ENCODE data around the gene MARK1.
"Not testable (repeated sequence)": the region's sequence is repeated elsewhere in the genome, so short reads cannot be mapped to it uniquely, and the experiment has no call there.

Gene MARK1

DNA sequence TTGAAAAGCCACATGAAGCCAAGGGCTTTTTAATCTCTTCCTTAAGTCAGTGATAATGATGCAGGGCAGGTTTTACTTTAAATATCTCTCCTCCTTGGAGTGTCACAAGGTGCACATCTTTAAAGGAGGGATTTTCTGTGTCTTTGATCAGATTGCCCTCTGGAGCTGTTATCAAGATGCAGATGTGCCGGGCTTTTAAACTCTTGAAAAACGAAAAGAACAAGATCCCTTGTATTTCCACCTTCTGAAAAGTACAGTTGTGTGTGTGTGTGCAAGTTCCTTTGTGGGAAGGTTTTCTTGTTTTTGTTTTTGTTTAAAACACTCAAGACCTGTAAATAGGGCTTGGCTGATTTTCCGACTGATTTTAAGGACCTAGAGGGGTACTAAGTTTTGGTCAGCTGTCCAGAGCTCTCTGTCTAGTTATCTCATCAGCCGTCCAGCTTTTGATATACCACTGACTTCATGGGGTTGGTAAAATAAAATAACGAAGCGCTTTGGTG lies 1.6 kb downstream of the MARK1 start:
- no peak for DNase-seq

DNA sequence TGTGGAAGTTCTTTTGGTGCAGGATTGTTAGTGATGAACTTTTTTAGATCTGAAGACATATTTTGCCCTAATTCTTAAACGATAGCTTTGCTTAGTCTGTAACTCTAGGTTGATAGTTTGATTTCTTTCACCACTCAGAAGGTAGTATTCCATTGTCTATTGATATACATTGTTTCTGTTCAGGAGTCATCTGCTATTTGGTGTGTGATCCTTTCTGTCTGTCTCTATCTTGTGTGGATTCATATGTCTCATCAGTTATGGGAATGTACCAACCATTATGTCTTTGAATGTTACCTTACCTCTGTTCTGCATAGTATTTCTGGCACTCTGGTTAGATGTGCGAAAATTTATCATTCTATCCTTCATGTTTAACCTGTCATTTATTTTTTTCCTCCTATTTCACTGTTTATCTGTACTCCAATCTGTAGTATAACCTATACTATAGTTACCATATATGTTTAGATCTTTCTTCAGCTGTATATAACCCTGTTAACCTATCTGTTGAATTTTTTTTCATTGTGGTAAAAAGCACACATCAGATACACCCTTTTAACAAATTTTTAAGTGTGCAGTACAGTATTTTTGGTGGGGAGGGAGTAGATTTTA lies 5.7 kb downstream of the MARK1 start:
- DNase-seq, result no peak

DNA sequence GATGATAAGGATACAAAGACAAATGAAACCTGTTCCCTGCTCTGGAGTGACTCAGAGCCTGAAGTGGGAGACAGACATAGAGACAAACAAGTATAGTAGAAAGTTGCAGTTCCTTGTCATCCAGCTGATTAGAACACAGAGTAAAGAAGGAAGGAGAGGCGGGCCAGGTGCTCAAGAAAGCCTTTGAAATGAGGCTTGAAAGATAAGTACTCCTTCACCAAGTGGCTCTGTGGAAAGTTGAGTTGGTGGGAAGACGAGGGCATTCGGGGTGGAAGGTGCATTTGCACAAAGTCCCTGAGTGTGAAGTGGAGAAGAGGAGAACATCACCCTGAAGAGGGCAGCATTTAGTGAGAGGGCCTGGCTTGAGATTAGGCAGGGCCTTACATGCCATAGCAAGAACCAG lies 17.0 kb downstream of the MARK1 start:
- no peak for DNase-seq

DNA sequence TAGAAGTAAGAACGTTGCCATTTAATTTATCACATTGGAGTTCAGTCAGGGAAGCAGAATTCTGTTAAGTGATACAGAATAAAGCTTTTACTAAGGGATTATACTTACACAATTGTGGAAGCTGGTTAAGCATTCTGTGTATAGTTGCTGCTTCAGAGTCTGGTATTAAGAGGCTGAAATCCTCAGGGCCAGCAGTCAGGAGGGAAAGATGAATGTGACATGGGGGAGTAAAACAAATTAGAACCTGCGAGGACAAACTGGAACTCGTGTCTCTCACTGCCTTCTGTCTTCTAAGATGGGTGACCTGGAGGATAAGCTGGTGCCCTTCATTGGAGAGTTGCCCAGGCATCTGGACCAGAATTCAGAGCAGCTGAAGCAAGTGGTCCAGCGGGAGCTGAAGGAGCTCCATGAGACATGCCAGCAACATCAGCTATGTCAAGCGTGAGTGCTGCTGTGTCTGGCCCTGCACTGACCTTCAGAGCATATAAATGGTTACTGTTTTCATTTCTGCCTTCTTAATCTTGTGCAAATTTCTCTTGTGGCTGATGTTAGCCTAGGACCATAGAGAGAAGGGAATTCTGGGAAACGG lies 23.0 kb downstream of the MARK1 start:
- DNase-seq, result no peak

DNA sequence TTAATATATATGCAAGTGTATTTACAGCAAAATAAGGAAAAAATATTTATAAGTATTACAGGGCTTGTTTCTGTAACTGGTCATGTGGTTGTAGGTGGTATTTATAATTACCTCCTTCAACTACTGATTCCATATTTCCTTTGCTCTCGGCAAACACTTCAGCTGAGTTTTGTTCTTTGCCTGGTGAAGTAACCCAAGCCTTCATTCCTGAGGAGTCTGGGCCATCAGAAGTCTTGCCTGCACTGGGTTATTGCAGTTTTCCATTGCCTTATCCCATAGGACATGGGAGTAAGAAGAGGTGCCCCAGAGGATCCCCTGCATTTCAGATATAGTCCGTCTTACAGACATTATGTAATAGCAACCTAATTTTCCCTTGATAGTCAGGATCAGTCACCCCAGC lies 23.8 kb downstream of the MARK1 start:
- no peak for DNase-seq

DNA sequence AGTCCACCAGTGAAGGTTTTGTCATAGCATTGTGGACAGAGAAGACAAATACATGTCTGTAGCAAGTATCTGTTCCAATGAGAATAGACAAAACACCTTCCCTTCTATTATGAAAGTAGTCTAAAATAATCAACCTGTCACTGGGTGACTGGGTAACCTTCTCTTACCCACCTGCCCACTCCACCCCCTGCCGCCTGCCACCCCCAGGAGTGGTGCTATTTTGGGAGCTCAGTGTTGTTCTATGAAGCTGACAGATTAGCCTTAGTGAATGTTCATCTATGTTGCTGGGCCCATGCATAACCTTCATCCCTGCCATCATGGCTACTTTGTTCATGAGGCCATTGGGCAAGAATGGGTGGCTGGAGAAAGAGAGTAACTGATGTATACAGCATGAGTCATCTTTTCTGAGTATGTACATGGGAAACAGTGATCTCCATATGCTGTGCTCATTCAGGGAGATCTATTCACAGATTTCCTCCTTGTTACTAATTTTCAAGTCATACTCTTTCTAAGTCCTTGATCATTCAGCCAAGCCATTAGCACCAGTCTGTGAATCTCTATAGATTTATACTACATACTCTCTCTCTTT lies 24.8 kb downstream of the MARK1 start:
- DNase-seq, result no peak

DNA sequence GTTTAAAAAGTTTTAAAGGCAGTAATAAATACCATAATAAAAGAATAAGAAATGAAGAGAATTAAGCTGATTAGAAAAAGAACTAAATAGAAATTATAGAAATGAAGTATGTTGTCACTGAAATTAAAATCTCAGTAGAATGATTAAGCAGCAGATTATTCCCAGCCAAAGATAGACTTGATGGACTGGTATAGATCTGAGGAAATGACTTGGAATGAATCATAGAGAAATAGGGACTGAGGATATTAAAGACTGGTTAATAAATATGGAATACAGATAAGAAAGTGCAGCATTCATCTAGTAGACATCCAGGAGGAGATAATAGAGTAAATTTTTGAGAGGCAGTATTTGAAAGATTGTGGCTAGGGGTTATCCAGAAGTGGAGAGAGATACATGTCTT lies 28.7 kb downstream of the MARK1 start:
- no peak for DNase-seq

DNA sequence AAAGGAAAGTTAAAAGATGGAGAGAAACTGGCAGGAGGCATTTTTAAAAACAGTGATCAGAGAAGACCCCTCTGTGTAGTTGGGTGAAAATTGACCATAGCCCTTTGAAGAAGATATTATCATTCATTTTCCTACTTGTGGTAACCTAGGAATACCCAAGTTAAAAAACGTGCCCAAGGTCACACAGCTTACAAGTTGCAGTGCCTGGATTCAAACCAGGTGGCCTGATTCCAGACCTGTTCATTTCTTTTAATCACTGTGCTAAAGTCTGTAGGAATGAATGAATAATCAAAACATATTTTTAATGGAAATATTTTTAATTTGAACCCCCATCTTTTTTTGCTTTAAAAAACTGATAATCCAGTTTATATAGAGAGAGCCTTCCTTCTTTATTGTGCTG lies 35.6 kb downstream of the MARK1 start:
- DNase-seq, result no peak

DNA sequence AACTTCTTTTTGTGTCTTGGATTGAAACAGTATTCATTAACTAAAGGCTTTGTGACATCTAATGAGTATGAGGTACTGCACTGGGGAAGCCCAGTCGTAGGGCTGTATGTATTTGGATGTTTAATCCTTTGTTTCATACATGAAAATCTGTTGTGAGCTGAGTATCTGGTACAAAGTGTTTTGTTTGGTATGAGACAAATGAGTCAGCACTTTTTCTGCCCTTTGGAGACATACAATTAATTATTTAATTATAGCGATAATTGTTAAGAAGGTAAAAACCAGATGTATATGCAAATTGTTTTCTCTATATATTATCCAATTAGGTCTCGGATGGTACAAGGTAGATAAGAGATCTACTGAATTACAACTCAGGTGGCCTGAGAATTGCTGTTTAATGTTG lies 36.3 kb downstream of the MARK1 start:
- no peak for DNase-seq

DNA sequence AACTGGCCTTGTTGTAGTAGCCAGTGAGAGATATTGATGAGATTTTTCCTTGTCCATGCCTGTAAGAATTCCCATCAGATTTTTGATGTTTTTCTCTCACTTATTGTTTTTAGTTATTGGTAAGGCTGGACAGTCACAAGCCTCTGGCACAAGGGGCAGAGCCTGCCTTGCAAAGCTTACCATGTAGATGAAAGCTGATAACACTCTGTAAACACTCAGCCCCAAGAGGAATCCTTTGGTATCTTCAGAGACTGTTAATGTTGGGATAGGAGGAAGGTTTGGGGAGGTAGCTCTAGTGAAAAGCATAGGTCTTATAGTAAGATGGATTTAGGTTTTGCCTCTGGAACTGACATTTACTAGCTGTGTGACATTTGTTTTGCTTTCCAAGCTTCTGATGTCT lies 37.7 kb downstream of the MARK1 start:
- no peak for DNase-seq

DNA sequence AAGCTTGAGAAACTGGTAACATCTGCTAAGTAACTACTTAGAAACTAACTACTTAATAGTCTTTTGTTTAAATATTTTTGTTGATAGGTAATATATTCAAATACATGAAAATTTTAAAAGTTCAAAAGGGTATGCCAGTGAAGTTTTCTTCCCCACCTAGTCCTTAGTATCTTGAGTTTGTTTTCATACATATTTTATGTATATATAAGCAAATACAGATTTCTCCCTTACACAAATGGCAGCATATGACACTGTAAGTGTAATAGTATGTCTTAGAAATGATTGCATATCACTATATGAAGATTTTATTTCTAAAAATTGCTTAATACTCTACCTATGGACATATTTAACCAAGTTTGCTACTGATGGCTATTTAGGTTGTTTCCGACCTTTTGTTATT lies 38.9 kb downstream of the MARK1 start:
- DNase-seq, result no peak

DNA sequence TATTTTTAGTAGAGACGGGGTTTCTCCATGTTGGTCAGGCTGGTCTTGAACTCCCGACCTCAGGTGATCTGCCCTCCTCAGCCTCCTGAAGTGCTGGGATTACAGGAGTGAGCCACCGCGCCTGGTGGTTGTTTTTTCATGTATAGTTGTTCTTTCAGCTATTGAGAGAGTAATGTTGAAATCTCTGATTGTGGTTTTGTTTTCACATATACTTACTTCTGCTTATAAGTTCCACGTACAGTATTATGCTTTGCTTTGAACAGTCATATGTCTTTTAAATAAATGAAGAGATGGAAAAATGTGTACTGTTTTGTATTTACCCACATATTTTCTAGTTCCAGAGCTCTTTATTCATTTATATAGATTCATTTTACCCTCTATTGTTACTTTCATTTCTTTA lies 44.5 kb downstream of the MARK1 start:
- peak; percentile 14 to 28 for DNase-seq

DNA sequence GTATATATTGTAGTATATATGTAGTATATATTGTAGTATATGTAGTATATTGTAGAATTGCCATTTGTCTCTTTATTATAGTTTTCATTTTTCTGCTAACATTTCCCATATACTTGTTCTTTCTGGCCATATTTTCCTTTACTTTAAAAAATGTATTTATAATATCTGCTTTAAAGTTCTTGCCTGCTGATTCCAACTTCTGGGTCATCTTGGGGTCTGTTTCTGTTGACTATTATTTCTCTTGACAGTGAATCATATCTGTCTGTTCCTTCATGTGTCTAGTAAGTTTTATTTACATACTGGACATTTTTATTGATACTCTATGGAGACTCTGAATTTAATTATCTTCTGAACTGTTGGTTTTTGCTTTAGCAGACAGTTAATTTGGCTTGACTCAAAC lies 45.9 kb downstream of the MARK1 start:
- DNase-seq, result no peak

DNA sequence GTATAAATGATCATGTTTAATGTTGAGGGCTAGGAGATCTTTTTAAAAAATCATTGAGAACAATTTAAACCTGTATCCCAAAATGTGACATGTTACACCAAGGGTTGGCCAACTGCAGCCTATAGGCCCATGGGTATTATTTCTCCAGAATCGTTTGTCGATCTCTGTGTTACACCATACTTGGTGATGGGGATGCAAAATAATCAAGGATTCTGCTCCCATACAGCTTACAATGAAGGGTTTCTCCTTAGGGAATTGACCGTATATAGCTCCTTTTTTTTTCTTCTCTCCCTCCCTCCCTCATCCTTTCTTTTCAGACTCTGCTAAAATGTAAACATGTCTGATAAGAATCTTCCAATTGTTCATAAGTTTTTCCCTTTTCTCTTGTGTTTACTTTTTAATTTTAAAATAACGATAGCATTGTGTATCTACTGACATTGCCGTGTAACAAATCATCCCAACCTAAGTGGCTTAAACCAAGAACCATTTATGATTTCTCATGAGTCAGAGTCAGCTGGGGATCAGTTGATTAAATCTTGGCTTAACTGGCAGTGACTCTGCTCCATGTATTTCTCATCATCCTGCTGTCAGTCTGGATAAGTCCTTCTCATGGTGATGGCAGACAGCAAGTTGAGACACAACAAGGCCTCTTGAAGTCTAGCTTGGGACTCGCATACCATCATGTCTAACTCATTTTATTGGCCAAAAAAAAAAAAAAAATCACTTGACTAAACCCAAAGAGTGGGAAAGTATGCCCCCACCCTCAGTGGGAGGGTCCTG lies 48.0 kb downstream of the MARK1 start:
- DNase-seq, result no peak

DNA sequence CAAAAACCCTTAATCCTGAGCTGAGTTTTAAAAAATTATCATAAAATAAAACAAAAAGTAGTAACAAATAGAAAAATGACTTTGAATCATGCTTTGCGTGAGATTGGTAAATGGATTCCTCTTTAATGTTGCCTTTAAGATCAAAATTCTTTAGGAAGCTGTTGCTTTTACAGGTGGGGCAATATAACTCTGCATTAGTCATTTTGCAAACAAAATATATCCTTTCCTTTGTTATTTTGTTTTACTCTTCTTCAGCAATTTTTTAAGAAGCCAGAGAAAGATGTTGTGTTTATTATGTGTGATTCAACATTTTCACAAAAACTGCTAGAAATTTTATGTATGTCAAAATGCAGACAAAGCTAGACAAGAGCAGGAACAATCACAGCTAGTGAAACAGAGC lies 50.0 kb downstream of the MARK1 start:
- no peak for DNase-seq

DNA sequence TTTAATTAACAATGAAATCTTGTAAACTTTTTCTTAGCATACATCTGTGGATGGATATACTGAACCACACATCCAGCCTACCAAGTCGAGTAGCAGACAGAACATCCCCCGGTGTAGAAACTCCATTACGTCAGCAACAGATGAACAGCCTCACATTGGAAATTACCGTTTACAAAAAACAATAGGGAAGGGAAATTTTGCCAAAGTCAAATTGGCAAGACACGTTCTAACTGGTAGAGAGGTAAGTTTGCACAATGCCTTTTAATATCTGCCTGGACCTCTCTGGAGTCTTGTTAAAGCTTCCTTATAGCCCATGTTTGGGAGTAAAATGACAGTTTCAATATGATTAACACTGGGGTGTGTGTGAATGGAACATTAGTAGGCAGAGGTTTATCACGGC lies 51.4 kb downstream of the MARK1 start:
- no peak for DNase-seq

DNA sequence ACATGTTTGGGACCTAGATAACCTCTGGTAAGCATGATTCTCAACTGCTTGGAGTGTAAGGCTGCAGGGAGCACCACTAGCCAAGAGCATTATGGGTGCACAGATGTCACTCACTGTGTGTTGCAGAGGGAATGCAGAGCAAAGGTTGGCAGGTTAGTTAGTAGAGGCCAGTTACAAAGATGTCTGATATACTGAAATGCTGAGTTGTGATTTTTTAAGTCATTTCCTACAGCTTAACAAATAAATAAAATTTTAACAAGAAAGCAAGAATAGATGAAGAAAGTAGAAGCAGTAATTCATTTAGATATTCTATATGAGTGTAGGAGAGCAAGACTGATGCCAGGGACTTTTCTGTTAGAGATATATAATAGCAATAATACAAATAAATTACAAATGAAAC lies 64.8 kb downstream of the MARK1 start:
- no peak for DNase-seq

DNA sequence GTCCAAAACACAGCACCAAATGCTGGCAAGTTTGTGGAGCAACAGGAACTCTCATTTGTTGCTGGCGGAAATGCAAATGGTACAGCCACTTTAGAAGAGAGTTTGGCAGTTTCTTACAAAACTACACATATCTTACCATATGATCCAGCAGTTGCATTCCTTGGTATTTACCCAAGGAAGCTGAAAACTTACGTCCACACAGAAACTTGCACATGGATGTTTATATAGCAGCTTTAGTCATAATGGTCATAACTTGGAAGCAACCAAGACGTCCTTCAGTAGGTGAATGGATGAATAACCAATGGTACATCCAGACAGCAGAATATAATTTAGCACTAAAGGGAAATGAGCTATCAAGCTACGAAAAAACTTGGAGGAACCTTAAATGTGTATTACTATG lies 66.4 kb downstream of the MARK1 start:
- DNase-seq, result no peak

DNA sequence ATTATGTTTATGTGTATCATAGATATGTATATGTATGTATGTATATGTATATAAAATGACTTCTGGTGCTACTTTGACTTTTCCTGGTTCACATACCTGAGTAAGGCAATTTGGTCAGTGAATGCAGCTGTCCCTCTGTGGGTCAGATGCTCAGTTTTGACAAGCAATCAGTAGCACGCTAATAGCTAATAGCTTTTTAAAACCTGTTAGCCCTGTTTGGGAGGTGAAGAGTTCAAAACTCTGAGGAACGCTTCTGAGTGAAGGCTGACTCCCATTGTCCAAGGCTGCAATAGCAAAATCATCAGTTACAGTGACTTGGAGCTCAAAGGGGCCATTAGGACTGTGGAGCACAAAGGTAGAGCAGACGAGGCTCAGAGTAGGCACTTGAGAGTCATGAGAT lies 67.2 kb downstream of the MARK1 start:
- no peak for DNase-seq

DNA sequence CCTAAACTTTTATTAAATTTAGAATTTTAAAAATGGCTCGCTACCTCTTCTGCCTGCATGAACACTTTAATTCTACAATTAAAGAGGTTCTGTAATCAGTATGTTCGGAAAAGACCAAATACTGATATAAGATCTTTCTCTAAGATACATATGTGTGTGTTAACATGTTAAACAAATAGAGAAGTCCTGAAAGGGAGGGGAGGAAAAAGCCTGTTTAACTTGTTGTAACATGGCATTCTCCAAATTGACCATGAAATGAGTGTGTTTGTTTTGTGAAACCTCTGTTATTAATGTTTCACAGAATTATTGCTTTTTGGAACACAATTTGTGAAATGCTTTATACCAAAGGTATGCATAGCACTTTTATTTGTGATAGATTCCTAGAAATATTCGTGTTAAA lies 77.0 kb downstream of the MARK1 start:
- no peak for DNase-seq

DNA sequence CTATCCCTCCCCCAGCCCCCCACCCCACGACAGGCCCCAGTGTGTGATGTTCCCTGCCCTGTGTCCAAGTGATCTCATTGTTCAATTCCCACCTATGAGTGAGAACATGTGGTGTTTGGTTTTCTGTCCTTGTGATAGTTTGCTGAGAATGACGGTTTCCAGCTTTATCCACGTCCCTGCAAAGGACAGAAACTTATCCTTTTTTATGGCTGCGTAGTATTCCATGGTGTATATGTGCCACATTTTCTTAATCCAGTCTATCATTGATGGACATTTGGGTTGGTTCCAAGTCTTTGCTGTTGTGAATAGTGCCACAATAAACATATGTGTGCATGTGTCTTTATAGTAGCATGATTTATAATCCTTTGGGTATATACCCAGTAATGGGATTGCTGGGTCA lies 77.7 kb downstream of the MARK1 start:
- DNase-seq, result not testable (repeated sequence)

DNA sequence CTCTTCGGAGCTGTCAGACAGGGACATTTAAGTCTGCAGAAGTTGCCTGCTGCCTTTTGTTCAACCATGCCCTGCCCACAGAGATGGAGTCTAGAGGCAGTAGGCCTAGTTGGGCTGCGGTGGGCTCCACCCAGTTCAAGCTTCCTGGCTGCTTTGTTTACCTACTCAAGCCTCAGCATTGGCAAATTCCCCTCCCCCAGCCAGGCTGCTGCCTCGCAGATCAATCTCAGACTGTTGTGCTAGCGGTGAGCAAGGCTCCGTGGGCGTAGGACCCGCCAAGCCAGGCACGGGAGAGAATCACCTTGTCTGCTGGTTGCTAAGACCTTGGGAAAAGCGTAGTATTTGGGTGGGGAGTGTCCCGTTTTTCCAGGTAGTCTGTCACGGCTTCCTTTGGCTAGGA lies 83.2 kb downstream of the MARK1 start:
- DNase-seq, result not testable (repeated sequence)

DNA sequence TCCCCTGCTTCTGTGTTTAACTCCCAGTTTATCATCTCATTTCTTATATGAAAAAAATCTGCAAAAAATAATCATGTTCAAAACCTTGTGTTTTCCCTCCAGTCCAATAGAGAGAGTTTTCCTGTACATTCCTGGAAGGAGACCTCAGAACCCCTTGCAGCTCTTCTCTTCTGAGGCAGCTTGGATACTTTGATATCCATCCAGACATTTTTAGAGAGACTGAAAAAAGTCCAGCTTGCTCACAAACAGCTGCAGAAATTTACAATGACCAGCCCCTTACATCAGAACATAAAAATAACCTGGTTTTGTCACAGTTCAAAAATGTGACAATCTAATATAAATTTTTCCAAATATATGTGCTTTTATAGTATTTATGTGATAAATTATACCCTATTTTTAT lies 88.9 kb downstream of the MARK1 start:
- DNase-seq, result no peak

DNA sequence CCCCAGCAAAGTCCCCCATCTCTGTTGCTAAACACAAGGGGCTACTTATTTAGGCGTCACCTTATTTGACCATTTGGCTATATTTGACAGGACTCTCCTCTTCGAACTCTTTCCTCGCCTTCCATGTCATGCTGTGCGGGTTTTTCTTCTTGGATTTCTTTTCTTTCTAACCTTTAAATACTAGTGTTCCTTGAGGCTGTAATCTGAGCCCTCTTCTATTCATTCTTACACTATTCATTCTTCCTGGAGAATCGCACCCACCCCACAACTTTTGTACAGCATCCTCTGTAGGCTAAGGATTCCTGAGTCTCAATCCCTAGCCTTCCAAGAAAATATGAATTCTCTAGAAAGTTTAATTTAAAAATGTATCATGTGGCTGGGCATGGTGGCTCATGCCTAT lies 100.5 kb downstream of the MARK1 start:
- no peak for DNase-seq

Data from inflammatory macrophage treated with lipopolysaccharide for 1 hour (primary cell).